Endothelial cell of hepatic sinusoid (primary cell): ENCODE data around the gene KAZN.

ENCODE experiments used
- in situ Hi-C: cut with HindIII; loops from 2 replicates; pipeline ENCODE4 v1.10.0; 2017; ENCODE audit warnings: low sequenced_read_pairs

KAZN gene

GRCh38 chr1:14610761-14611160 is 12.3 kb downstream of the KAZN start:
- in situ Hi-C loops: no loop called here

- in situ Hi-C loops: no loop called here
These were observed 13.3 kb downstream of the KAZN start for GRCh38 chr1:14611792-14612191.

GRCh38 chr1:14612256-14612655 is 13.8 kb downstream of the KAZN start:
- in situ Hi-C loops: no loop called here

- in situ Hi-C loops: no loop called here
These were observed 15.4 kb downstream of the KAZN start for GRCh38 chr1:14613926-14614325.

- in situ Hi-C loops: no loop called here
These were observed 15.9 kb downstream of the KAZN start for GRCh38 chr1:14614341-14614740.

- in situ Hi-C loops: no loop called here
These were observed 17.2 kb downstream of the KAZN start for GRCh38 chr1:14615549-14616218.

- in situ Hi-C loops: no loop called here
These were observed 18.3 kb downstream of the KAZN start for GRCh38 chr1:14616632-14617396.

- in situ Hi-C loops: no loop called here
These were observed 19.3 kb downstream of the KAZN start for GRCh38 chr1:14617791-14618190.

- in situ Hi-C loops: no loop called here
These were observed 22.5 kb downstream of the KAZN start for GRCh38 chr1:14620941-14621340.

- in situ Hi-C loops: no loop called here
These were observed 24.6 kb downstream of the KAZN start for GRCh38 chr1:14623090-14623489.

- in situ Hi-C loops: no loop called here
These were observed 26.5 kb downstream of the KAZN start for GRCh38 chr1:14624941-14625340.

GRCh38 chr1:14625572-14625971 is 27.1 kb downstream of the KAZN start:
- in situ Hi-C loops: no loop called here

GRCh38 chr1:14625996-14626395 is 27.5 kb downstream of the KAZN start:
- in situ Hi-C loops: no loop called here

GRCh38 chr1:14626869-14627607 is 28.6 kb downstream of the KAZN start:
- in situ Hi-C loops: no loop called here

GRCh38 chr1:14627608-14628489 is 29.4 kb downstream of the KAZN start:
- in situ Hi-C loops: no loop called here

GRCh38 chr1:14629363-14630014 is 31.0 kb downstream of the KAZN start:
- in situ Hi-C loops: no loop called here

GRCh38 chr1:14630986-14631385 is 32.5 kb downstream of the KAZN start:
- in situ Hi-C loops: no loop called here

GRCh38 chr1:14631421-14631820 is 32.9 kb downstream of the KAZN start:
- in situ Hi-C loops: no loop called here

- in situ Hi-C loops: no loop called here
These were observed 36.0 kb downstream of the KAZN start for GRCh38 chr1:14634486-14634885.

- in situ Hi-C loops: no loop called here
These were observed 36.9 kb downstream of the KAZN start for GRCh38 chr1:14635421-14635820.
